Activated T-cell treated with anti-CD3 and anti-CD28 coated beads, Interleukin-2, amount 50 U/mL, for 4 hours (primary cell): Measurements from ENCODE around the gene VWA5A. TPM values are rescaled to one million over a fixed set of nuclear protein-coding genes. Genes with fewer than 3 reads are reported as not detected.

Source experiments
- total RNA-seq, 3 donors: library from RNA; stranded (reverse); gene quantifications; one replicate each; pipeline ENCODE4 v1.2.1, GENCODE V29; 2021

The VWA5A gene
- total RNA-seq, 3 donors from 2014 or later: 1.5 to 1.8 (median 1.7) TPM

Other genes with a start within 250 kb of the VWA5A start
- not detected for gene TMEM225, start 229.8 kb upstream of the VWA5A start, total RNA-seq
- not detected for gene OR8D4, start 213.3 kb upstream of the VWA5A start, total RNA-seq
- not detected for gene OR4D5, start 175.8 kb upstream of the VWA5A start, total RNA-seq
- not detected for gene OR6T1, start 171.6 kb upstream of the VWA5A start, total RNA-seq
- gene OR10S1, start 137.7 kb upstream of the VWA5A start, total RNA-seq: not detected
- gene OR10G6, start 120.3 kb upstream of the VWA5A start, total RNA-seq: not detected
- not detected for gene OR10G4, start 102.5 kb upstream of the VWA5A start, total RNA-seq
- gene OR10G9, start 92.4 kb upstream of the VWA5A start, total RNA-seq: not detected
- gene OR10G8, start 88.7 kb upstream of the VWA5A start, total RNA-seq: not detected
- not detected for gene OR10G7, start 74.1 kb upstream of the VWA5A start, total RNA-seq
- gene OR10D3, start 67.9 kb downstream of the VWA5A start, total RNA-seq: not detected
- not detected for gene OR8G1, start 125.6 kb downstream of the VWA5A start, total RNA-seq
- not detected for gene OR8G5, start 140.9 kb downstream of the VWA5A start, total RNA-seq
- not detected for gene OR8D1, start 198.5 kb downstream of the VWA5A start, total RNA-seq
- not detected for gene OR8D2, start 204.7 kb downstream of the VWA5A start, total RNA-seq